Right ventricle myocardium inferior (tissue), 1 donor: ENCODE data around the gene TRPC4. TPM values are rescaled to one million over a fixed set of nuclear protein-coding genes. Genes with fewer than 3 reads are reported as not detected.
"Not testable (repeated sequence)": the region's sequence is repeated elsewhere in the genome, so short reads cannot be mapped to it uniquely, and the experiment has no call there.

Source experiments
- ATAC-seq: fragments of 200-7000 bp; cut with Tn5 transposase; one replicate; pipeline ENCODE4 v1.9.1; 2020; ENCODE audit warnings: mild to moderate bottlenecking, moderate library complexity
- DNase-seq: peaks from one replicate; pipeline ENCODE4 v3.0.0; 2021; ENCODE audit errors: missing footprints
- intact Hi-C: fragments of 100-400 bp; cut with DNase I; formaldehyde crosslinking; loops from one replicate; pipeline ENCODE4 v1.11.0; 2022
- total RNA-seq: library from RNA; stranded (reverse); fragmentation: NEBNext Ultra II Directional; extraction: Animal tissue kit (Norgen Biotek cat#: 25700); gene quantifications from one replicate; pipeline ENCODE4 v1.2.1, GENCODE V29; 2021
- donor health status: DM: no; HTN: yes; CAD: no; lungs with severe emphysema.

Gene TRPC4
- total RNA-seq, 1 donor from 2014 or later: 2.6 TPM

DNA sequence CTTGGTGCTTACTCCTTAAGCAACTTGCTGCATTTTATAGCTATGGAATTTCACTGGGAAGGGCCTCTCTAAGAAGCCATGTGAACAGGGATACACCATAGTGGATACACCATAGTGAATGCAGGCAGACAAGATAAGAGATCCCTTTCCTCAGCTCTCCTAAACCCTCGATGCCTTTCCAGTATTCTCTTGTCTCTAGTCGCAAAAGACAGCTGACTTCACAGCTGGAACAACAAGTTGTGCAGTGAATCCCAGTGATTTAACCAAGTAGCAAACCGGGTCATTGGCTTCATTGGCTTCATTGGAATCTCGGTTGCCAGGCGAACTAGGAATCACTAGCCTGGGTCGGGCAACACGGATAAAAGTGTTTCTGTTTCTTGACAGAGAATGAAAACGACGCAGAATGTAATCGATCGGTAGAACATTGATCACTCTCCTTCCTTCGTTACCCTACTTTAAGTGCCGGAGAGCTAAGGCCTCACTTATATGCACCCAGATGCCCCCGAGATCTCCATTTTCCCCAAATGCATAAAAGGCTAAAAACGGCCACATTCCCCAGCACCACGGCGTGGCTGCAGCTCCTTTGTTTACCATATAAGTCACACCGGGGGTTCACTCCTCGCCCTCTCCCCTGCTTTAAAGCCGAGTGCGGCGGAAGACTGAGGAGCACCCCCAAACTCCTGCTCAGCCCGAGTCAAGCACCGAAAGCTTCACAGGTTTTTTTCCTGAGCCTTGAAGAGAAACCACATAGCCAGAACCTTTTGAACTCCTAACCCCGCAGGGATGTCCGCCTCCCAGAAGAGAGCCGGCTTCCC, 674 bp downstream of the TRPC4 start:
- DNase-seq (no peak), ATAC-seq (peak; percentile 7)
- intact Hi-C loops: loop anchor here (5.0 kb wide), 1 partner anchor 658 kb away; no protein-coding TSS in a partner anchor

DNA sequence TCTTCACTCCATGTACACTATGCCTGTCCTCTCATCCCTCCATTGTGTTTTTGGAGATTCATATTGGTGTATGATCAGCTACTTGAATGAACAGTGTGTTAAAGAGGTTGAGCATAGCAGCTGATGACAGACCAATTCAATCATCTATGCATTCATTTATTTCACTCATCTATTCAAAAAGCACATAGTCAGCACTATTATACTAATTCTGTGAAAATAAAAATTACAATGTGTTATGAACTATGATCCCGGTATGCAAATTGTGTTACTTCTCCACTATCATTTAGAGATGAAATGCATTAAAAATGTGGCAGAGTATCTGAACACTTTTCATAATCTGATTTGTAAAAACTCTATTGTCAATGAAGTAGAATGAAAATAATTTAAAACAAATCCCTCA, 5.9 kb downstream of the TRPC4 start:
- intact Hi-C loops: no loop called here
- ATAC-seq (no peak), DNase-seq (no peak)

GRCh38 chr13:37835392-37835791, 34.2 kb downstream of the TRPC4 start:
- no peak for DNase-seq
- intact Hi-C loops: no loop called here
- no peak for ATAC-seq

DNA sequence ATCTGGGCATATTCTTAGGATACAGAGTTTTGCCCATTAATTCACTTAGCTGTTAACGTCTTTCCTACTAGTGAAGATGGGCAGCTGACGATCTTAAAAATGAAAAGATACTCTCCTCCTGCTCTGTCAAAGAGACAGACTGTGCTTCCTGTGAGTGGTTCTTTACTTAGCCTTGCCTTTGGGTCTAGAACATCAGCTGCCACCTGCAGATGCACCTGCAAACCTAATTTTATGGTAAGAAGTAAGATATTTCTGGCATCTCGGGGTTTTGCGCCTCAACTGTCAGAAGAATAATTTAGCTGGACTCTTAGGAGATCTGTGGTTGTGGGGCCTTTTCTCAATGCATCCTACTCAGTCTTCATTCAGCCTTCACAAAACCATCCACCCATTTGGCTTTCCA, 36.2 kb downstream of the TRPC4 start:
- ATAC-seq: no peak

GRCh38 chr13:37816276-37816675, 53.3 kb downstream of the TRPC4 start:
- DNase-seq (no peak), ATAC-seq (no peak)
- intact Hi-C loops: no loop called here

More for the DNA sequence above, 36.2 kb downstream of the TRPC4 start:
- no peak for DNase-seq
- intact Hi-C loops: no loop called here

GRCh38 chr13:37811441-37811840, 58.1 kb downstream of the TRPC4 start:
- DNase-seq (no peak), ATAC-seq (no peak)
- intact Hi-C loops: no loop called here

DNA sequence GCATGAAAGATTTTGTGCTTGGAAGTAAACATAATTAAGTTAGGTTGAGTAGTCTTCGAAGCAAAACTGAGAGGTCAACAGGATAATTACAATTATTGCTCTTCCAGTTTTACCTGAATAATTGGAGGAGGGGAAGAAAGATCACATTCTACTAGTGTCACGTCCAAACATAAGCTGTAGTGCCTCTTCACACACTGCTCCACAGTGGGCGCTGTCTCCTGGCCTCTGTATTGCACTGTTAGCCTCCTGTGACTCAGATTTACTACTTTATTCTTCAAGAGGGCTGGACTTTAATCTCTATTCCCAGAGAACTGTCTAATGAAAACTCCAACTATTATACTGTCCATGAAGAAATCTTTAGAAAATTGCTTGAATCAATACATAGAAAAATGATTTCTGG, 62.9 kb downstream of the TRPC4 start:
- intact Hi-C loops: no loop called here
- DNase-seq (no peak), ATAC-seq (no peak)

GRCh38 chr13:37797631-37798030, 71.9 kb downstream of the TRPC4 start:
- intact Hi-C loops: no loop called here
- DNase-seq: no peak
- ATAC-seq: no peak

GRCh38 chr13:37796795-37797194, 72.8 kb downstream of the TRPC4 start:
- intact Hi-C loops, ATAC-seq: not testable (repeated sequence)

DNA sequence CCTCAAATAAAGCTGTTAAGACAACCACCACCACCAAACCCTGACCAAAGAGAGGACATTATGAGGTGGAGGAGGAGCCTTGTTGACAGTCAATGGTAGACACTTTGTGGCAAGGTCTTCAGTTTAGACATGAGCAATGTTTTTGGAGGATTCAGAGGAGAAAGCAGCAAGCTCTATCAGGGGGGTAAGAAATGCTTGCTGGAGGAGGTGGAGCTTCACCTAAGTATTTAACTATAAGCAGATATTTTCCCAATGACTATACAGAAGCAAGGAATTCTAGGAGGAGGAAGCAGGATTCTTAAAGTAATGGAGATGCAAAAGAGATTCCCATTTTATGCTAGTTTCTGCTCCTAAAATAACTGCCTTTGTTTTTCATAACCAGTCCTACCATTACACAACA, 74.2 kb downstream of the TRPC4 start:
- intact Hi-C loops: no loop called here
- ATAC-seq (no peak), DNase-seq (no peak)

More at GRCh38 chr13:37796795-37797194, 72.8 kb downstream of the TRPC4 start:
- DNase-seq: not testable (repeated sequence)

DNA sequence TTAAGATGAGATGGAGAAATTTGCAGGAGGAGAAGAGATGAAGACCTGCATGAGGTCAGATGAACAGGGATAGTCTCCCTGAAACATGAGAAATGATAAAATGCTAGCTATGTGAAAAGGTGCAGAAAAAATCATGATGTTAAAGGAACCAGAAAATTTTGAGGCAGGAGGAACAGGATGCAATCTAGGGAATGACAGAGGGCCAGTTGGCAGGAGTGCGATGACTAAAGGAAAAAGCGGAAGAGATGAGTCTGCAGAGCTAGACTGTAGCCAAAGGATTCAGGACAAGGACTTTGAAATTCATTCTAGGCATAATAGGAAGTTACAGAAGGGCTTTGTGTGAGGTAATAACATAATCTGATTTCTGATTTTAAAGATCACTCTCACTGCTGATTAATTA, 77.9 kb downstream of the TRPC4 start:
- intact Hi-C loops: no loop called here
- no peak for ATAC-seq
- DNase-seq: no peak

GRCh38 chr13:37788346-37788745, 81.2 kb downstream of the TRPC4 start:
- ATAC-seq (no peak), DNase-seq (no peak)
- intact Hi-C loops: no loop called here

DNA sequence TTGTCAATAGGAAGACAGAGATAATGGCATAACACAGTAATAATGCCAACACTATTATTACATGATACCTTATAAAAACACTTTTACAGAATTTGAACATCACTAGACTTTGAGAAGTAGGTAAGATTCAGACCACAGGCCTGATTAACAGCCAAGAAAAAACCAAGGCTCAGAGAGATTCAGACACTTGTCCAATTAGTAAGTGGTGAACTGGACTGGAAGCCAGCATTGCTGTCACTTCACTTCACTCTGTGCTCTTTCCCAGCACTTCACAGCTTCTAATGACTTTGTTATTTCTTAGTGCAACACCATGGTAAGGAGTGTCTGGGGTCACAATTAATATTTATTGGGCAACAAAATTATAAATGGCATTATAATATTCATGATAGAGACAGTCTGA, 91.9 kb downstream of the TRPC4 start:
- DNase-seq: no peak
- ATAC-seq: no peak
- intact Hi-C loops: loop anchor here (10.0 kb wide), 1 partner anchor 447 kb away; no protein-coding TSS in a partner anchor

GRCh38 chr13:37775871-37776270, 93.7 kb downstream of the TRPC4 start:
- no peak for ATAC-seq
- DNase-seq: no peak
- intact Hi-C loops: loop anchor here (10.0 kb wide), 1 partner anchor 449 kb away; no protein-coding TSS in a partner anchor

- intact Hi-C loops: loop anchor here (10.0 kb wide), 1 partner anchor 452 kb away; no protein-coding TSS in a partner anchor
- ATAC-seq (no peak), DNase-seq (no peak)
Observed at GRCh38 chr13:37772644-37773043, 96.9 kb downstream of the TRPC4 start.

DNA sequence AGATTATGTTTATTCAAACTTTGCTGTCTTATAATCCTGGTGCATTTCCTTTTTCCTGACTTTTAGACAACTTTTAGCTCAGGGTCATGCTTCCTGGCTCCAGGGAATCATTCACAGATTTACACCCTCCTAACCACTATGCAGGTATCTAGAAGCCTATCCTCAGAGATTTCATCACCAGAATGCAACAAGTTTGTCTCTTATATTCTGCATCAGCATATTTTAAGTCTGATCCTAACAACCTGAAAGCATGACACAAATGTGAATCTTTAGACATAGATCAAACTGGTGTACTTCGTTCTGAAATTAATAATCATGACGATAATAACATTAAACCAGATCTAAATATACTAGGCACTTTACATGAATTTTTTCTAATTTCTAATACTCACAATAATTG, 100.0 kb downstream of the TRPC4 start:
- ATAC-seq (no peak), DNase-seq (no peak)
- intact Hi-C loops: no loop called here

- ATAC-seq (no peak), DNase-seq (no peak)
- intact Hi-C loops: no loop called here
Observed at GRCh38 chr13:37769078-37769477, 100.5 kb downstream of the TRPC4 start.

DNA sequence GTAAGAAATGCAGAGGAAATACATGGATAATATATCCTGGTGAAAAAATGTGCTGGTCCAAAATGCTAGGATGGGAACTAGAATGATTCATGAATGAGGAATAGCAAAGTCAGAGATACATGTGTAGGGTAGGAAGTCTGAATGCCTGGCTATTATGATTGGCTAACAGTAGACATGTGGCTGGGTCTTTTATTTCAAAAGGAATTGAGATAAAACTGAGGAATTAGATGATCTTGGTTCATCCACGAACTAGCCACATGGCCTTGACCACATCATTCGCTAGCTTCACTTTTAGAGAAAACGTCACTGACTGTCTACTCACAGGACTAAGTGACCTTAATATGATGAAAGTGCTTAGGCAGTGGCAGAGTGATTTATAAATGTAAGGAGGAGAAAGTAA, 103.1 kb downstream of the TRPC4 start:
- ATAC-seq (no peak), DNase-seq (no peak)
- intact Hi-C loops: no loop called here

- intact Hi-C loops: no loop called here
- ATAC-seq: no peak
- no peak for DNase-seq
Observed at GRCh38 chr13:37755349-37755748, 114.2 kb downstream of the TRPC4 start.

DNA sequence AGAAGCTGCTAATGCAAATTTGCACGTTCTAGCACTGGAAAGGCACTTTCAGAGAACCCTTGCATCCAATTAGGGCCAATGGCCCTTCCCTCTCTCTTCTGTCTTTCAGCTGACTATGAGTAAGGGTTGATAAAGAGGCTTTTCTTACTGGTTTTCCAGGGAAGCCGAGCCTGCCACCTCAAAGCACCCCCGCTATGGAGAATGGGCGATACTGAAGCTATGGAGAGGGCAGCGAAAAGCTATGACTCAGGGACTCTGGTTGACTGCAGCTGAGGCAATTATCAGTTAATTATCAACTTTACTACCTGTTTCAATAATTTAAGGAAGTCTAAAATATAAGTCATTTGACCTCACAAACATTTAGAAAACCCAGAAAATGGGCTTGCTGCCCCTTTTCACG, 115.8 kb downstream of the TRPC4 start:
- DNase-seq (no peak), ATAC-seq (no peak)
- intact Hi-C loops: no loop called here

GRCh38 chr13:37752146-37752545, 117.4 kb downstream of the TRPC4 start:
- intact Hi-C loops: no loop called here
- ATAC-seq (no peak), DNase-seq (no peak)
